Upper lobe of right lung (tissue), 1 donor: ENCODE data around the gene LHX2. TPM values are rescaled to one million over a fixed set of nuclear protein-coding genes. Genes with fewer than 3 reads are reported as not detected.
A peak's percentile ranks its signal among the peaks of the same experiment; 100 is the strongest.

Experiments used
- ATAC-seq: fragments of 200-7000 bp; cut with Tn5 transposase; one replicate; pipeline ENCODE4 v1.9.1; 2020; ENCODE audit warnings: mild to moderate bottlenecking, moderate library complexity
- DNase-seq: peaks from one replicate; pipeline ENCODE4 v3.0.0-alpha.2; 2020
- H3K27ac ChIP-seq: fragments of 200-600 bp; one replicate; pipeline ENCODE4 v1.8.0; 2022
- H3K27me3 ChIP-seq: fragments of 200-600 bp; one replicate; pipeline ENCODE4 v1.8.0; 2022; ENCODE audit warnings: mild to moderate bottlenecking
- H3K36me3 ChIP-seq: fragments of 200-600 bp; one replicate; pipeline ENCODE4 v1.8.0; 2022
- H3K4me1 ChIP-seq: fragments of 200-600 bp; one replicate; pipeline ENCODE4 v1.8.0; 2022
- H3K4me3 ChIP-seq: fragments of 200-600 bp; one replicate; pipeline ENCODE4 v1.8.0; 2022; ENCODE audit warnings: mild to moderate bottlenecking
- H3K9me3 ChIP-seq: fragments of 200-600 bp; one replicate; pipeline ENCODE4 v1.8.0; 2022
- CTCF ChIP-seq: fragments of 200-600 bp; IDR thresholded peaks from one replicate; pipeline ENCODE4 v1.8.0; 2022; ENCODE audit warnings: antibody characterized with exemption
- intact Hi-C: fragments of 100-400 bp; cut with DNase I; formaldehyde crosslinking; loops from one replicate; pipeline ENCODE4 v1.11.0; 2022
- total RNA-seq: library from RNA; stranded (reverse); fragmentation: NEBNext Ultra II Directional; extraction: Animal tissue kit (Norgen Biotek cat#: 25700); gene quantifications from one replicate; pipeline ENCODE4 v1.2.1, GENCODE V29; 2021
- donor health status: DM: no; HTN: yes; CAD: no; lungs with severe emphysema.

The LHX2 gene
- total RNA-seq, 1 donor from 2014 or later = not detected

GRCh38 chr9:124038239-124038638 lies 26.7 kb downstream of the LHX2 start:
- intact Hi-C loops = no loop called here
- peaks cover 17% of the 10 kb centered on the region for H3K4me1 ChIP-seq
- no peak overlapping the region for H3K27ac ChIP-seq
- ATAC-seq (no peak), DNase-seq (peak; percentile 65)
- no peaks in the 10 kb centered on the region for H3K36me3 ChIP-seq
- H3K9me3 ChIP-seq = no peaks in the 10 kb centered on the region
- H3K27me3 ChIP-seq = peaks cover 69% of the 10 kb centered on the region
- no peak for TF ChIP-seq CTCF
- H3K4me3 ChIP-seq = no peak overlapping the region

DNA sequence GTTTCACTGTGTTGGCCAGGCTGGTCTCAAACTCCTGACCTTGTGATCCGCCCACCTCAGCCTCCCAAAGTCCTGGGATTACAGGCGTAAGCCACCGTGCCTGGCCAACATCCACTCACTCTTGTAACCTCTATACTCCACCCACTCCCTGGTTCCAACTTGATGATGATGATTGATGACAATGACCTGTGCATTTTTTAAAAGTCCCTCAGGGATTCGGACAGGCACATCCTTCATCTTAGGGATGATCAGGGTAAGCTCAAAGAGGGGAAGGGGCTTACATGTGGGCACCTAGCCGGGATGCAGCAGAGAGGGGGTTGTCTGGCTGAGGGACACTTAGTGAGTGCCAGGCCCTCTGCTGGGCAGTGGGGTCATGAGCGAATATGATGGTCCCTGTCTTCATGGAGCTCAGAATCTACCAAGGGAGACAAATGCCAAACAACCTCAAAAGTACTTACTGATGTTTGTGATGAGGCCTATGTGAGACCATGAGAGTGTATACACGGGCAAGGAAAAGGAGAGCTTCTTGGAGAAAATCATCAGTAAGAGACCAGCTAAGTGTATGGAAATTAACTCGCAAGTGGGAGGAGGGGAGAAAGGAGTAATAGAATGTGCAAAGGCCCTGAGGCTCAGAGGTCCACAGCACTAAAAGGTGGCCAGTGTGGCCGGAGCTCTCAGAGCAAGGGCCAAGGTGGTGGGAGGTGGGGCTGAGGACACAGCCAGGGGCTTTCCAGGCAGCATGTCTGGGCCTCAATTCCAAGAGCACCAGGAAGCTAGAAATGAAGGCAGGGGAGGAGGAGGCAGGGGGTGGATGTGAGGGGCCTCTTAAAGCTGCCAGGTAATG lies 27.4 kb downstream of the LHX2 start:
- H3K36me3 ChIP-seq = no peaks in the 10 kb centered on the region
- H3K4me3 ChIP-seq = no peak overlapping the region
- no peak overlapping the region for H3K27ac ChIP-seq
- peaks cover 17% of the 10 kb centered on the region for H3K4me1 ChIP-seq
- DNase-seq (peak; percentile 47), ATAC-seq (no peak)
- intact Hi-C loops = no loop called here
- H3K27me3 ChIP-seq = peaks cover 64% of the 10 kb centered on the region
- no peaks in the 10 kb centered on the region for H3K9me3 ChIP-seq
- no peak for TF ChIP-seq CTCF

DNA sequence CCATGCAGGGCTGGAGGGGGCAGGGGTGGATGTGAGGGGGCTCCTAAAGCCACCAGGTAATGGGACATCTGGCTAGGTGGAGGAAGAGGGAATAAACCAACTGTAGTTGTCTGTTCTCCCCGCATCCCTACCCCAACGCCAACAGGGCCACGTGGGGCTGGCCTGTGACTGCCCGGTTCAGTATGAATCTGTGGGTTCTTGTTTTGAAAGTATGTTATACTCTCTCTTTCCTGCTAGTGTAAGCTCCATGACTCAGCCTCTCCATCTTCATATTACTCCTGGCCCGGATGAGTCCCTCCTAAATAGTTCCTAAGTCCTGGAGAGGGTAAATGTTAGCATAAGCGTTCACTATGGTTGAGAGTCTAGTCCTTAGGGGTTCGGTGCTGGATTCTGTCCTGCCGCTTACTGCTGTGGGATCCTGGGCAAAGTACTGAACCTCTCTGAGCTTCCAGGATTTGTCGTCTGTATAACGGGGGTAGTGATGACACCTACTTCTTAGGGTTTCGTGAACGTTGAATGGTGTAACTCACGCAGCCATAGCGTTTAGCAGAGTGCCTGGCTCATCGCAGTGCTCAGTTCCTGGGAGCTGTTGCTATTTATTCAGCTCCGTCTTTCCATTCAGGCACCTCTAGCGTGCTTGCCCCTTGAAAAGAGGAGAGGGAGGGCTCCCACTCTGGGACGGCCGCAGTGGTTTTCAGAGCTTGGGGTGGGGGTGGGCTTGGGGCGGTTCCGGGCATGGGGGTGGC lies 28.8 kb downstream of the LHX2 start:
- DNase-seq = no peak
- Histone ChIP-seq H3K27me3 (peaks cover 73% of the 10 kb centered on the region), H3K27ac (no peak overlapping the region), H3K4me3 (peak overlapping the region; percentile 32), H3K4me1 (peaks cover 23% of the 10 kb centered on the region), H3K36me3 (no peaks in the 10 kb centered on the region), H3K9me3 (no peaks in the 10 kb centered on the region)
- ATAC-seq = no peak
- TF ChIP-seq CTCF = no peak
- intact Hi-C loops = loop anchor here (5.0 kb wide), 1 partner anchor 498 kb away; no protein-coding TSS in a partner anchor

DNA sequence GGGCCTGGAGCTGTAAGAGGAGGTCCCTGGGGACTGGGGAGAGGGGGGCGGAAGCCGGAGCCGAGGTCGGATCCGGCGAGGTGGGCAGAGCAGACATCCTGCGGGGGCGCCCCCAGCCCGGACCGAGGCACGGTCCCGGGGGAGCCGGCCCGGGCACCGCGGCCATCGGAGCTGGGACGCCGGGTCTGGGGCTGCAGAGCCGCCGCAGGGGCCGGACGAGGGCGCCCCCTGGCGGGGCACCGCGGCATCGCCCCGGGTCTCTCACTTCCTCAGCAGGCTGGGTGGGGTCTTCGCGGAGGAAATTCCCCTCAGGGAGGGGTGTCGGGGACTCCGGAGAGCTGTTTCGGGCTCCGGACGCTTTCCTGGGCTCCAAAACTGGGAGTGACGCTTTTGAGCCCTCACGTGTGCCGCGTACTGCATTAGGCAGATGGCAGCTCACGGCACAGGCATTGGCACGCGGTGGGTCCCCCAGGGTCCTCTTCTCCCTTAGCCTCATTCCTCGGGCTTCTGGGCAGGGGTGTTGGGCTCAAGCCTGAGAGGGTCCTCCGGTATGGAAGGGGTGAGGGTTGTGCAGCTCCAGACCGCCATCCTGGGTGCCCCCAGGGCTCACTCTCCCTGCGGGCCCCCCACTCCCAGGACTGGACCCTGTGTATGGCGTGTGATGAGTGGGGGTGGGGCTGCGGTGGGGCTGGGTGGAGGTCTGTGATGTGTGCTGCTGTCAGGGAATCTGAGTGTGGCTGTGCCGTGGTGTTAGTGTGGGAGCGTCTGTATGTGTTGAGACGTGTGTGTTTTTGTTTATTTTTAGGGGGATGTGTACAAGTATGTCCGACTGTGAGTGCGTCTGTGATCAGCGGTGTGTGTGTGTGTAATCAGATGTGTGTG lies 29.6 kb downstream of the LHX2 start:
- intact Hi-C loops = loop anchor here (5.0 kb wide), 1 partner anchor 499 kb away; no protein-coding TSS in a partner anchor
- Histone ChIP-seq H3K27me3 (peaks cover 66% of the 10 kb centered on the region), H3K27ac (no peak overlapping the region), H3K4me3 (peak overlapping the region; percentile 32), H3K36me3 (no peaks in the 10 kb centered on the region), H3K9me3 (no peaks in the 10 kb centered on the region), H3K4me1 (peaks cover 27% of the 10 kb centered on the region)
- TF ChIP-seq CTCF = peak; percentile 90
- DNase-seq (peak; percentile 69), ATAC-seq (peak; percentile 84)

- H3K27me3 ChIP-seq = peaks cover 60% of the 10 kb centered on the region
- no peak overlapping the region for H3K27ac ChIP-seq
- intact Hi-C loops = loop anchor here (5.0 kb wide), 1 partner anchor 499 kb away; no protein-coding TSS in a partner anchor
- DNase-seq = no peak
- H3K9me3 ChIP-seq = no peaks in the 10 kb centered on the region
- no peaks in the 10 kb centered on the region for H3K36me3 ChIP-seq
- peaks cover 27% of the 10 kb centered on the region for H3K4me1 ChIP-seq
- TF ChIP-seq CTCF = no peak
- no peak for ATAC-seq
- H3K4me3 ChIP-seq = no peak overlapping the region
These were observed 30.2 kb downstream of the LHX2 start for GRCh38 chr9:124041817-124042116.
